HCT116 (cell line): Measurements from ENCODE around the gene RNF220. TPM values are rescaled to one million over a fixed set of nuclear protein-coding genes. Genes with fewer than 3 reads are reported as not detected.

ENCODE experiments used
- ATAC-seq: fragments of 200-7000 bp; cut with Tn5 transposase; 2 replicates; pipeline ENCODE4 v1.9.1; 2020; ENCODE audit warnings: mild to moderate bottlenecking, moderate library complexity
- BruUV-seq: library from RNA; stranded (reverse); fragments of 400-500 nt; replicated peaks from 2 replicates; lab custom pipeline; 2021; lab: Mats Ljungman, UMichigan
- CTCF ChIA-PET: fragments of 300-600 bp; sonication (Branson Sonifier 250); formaldehyde crosslinking; loops from one replicate; lab custom pipeline; 2021; ENCODE audit warnings: antibody characterized with exemption; lab: Charles Lee
- POLR2A ChIA-PET: fragments of 300-600, 350-600 bp; sonication (Branson Sonifier 250); formaldehyde crosslinking; loops from one replicate; lab custom pipeline; 2021; ENCODE audit warnings: antibody characterized with exemption; lab: Charles Lee
- RAD21 ChIA-PET, 2 experiments: fragments of 300-600 bp; sonication (Branson Sonifier 250); formaldehyde crosslinking; loops; one replicate each; lab custom pipeline; 2023; ENCODE audit warnings: low total read pairs in 2 of 2; ENCODE audit not compliant: uncharacterized antibody in 2 of 2, unreplicated experiment in 2 of 2, low non-redundant PET in 1 of 2; lab: Charles Lee
- DNase-seq: peaks from one replicate; pipeline ENCODE4 v3.0.0-alpha.2; 2010; ENCODE audit warnings: low read depth, low spot score
- H2AFZ ChIP-seq: fragments of 200-600 bp; shearing (Covaris generic), sonication (generic); 2 replicates; pipeline ENCODE4 v1.6.1; 2017; ENCODE audit warnings: low read depth, mixed run types, mixed read lengths, antibody characterized with exemption, low read length; ENCODE audit not compliant: poor library complexity, severe bottlenecking
- H3K27ac ChIP-seq: 2 replicates; pipeline ENCODE4 v1.5.1; 2012; ENCODE audit warnings: low read depth, low read length
- H3K27me3 ChIP-seq: fragments of 200-600 bp; sonication (generic); 2 replicates; pipeline ENCODE4 v1.6.1; 2016; ENCODE audit warnings: mixed run types, low read length, mixed read lengths; ENCODE audit not compliant: insufficient read depth
- H3K36me3 ChIP-seq, 2 experiments: fragments of 200-500 bp in 1 of 2; fragments of 200-600 bp in 1 of 2; sonication (Bioruptor generic) in 1 of 2; sonication (generic) in 1 of 2; 2 replicates each; pipeline versions ENCODE4 v1.5.1 to v1.6.1; 2014 to 2016; ENCODE audit warnings: low read length in 2 of 2, inconsistent platforms in 1 of 2, mixed read lengths in 1 of 2, mixed run types in 1 of 2; ENCODE audit not compliant: insufficient read depth in 2 of 2, control insufficient read depth in 1 of 2
- H3K4me1 ChIP-seq, 2 experiments: fragments of 200-600 bp in 1 of 2; sonication (generic) in 1 of 2; 2 replicates each; pipeline versions ENCODE4 v1.5.1 to v1.6.1; 2012 to 2017; ENCODE audit warnings: low read length in 2 of 2, inconsistent platforms in 1 of 2, mild to moderate bottlenecking in 1 of 2, mixed read lengths in 1 of 2, mixed run types in 1 of 2, moderate library complexity in 1 of 2; ENCODE audit not compliant: insufficient read depth in 2 of 2, control insufficient read depth in 1 of 2
- H3K4me2 ChIP-seq: fragments of 200-600 bp; sonication (generic); 2 replicates; pipeline ENCODE4 v1.6.1; 2017; ENCODE audit warnings: mixed run types, low read length, mixed read lengths
- H3K4me3 ChIP-seq, 2 experiments: fragments of 200-600 bp in 1 of 2; sonication (generic) in 1 of 2; replicated peaks in 1 of 2; 2 replicates each; pipeline ENCODE4 v1.5.1; 2011 to 2016; ENCODE audit warnings: low read length in 2 of 2, control low read depth in 1 of 2, low read depth in 1 of 2, mild to moderate bottlenecking in 1 of 2, mixed read lengths in 1 of 2, mixed run types in 1 of 2
- H3K79me2 ChIP-seq: fragments of 200-600 bp; sonication (generic); 2 replicates; pipeline ENCODE4 v1.6.1; 2017; ENCODE audit warnings: mild to moderate bottlenecking, mixed run types, low read length, moderate library complexity, mixed read lengths; ENCODE audit not compliant: insufficient read depth
- H3K9ac ChIP-seq: fragments of 200-600 bp; sonication (generic); 2 replicates; pipeline ENCODE4 v1.6.1; 2016; ENCODE audit warnings: low read length, mixed read lengths
- H3K9me2 ChIP-seq: fragments of 200-600 bp; sonication (generic), shearing (Covaris generic); 2 replicates; pipeline ENCODE4 v1.6.1; 2017; ENCODE audit warnings: mixed run types, mild to moderate bottlenecking, moderate library complexity; ENCODE audit not compliant: insufficient read depth
- H3K9me3 ChIP-seq, 2 experiments: fragments of 200-500 bp in 1 of 2; fragments of 200-600 bp in 1 of 2; sonication (Bioruptor generic) in 1 of 2; sonication (generic) in 1 of 2; 2 replicates each; pipeline ENCODE4 v1.6.1; 2014 to 2017; ENCODE audit warnings: low read length in 2 of 2, mixed read lengths in 2 of 2, inconsistent platforms in 1 of 2, low read depth in 1 of 2, mild to moderate bottlenecking in 1 of 2, mixed run types in 1 of 2, moderate library complexity in 1 of 2; ENCODE audit not compliant: control insufficient read depth in 1 of 2, insufficient read depth in 1 of 2
- H4K20me1 ChIP-seq: fragments of 200-600 bp; sonication (generic), shearing (Covaris generic); 2 replicates; pipeline ENCODE4 v1.6.1; 2017; ENCODE audit warnings: mixed run types, mild to moderate bottlenecking, moderate library complexity; ENCODE audit not compliant: insufficient read depth
- ATF3 ChIP-seq: IDR thresholded peaks from 2 replicates; pipeline ENCODE4 v1.6.1; 2012
- CBX3 ChIP-seq: IDR thresholded peaks from 2 replicates; pipeline ENCODE4 v1.6.1; 2012; ENCODE audit warnings: low read depth
- CEBPB ChIP-seq: IDR thresholded peaks from 2 replicates; pipeline ENCODE4 v1.6.1; 2012; ENCODE audit warnings: low read depth
- CTCF ChIP-seq, 3 experiments: fragments of 200-600 bp in 1 of 3; sonication (generic) in 1 of 3; IDR thresholded peaks in 2 of 3; conservative IDR thresholded peaks in 1 of 3; 2 replicates each; pipeline ENCODE4 v1.5.1; 2012 to 2017; ENCODE audit warnings: low read depth in 2 of 3, low read length in 2 of 3, antibody characterized with exemption in 1 of 3, borderline replicate concordance in 1 of 3, control low read depth in 1 of 3, mild to moderate bottlenecking in 1 of 3, mixed read lengths in 1 of 3, mixed run types in 1 of 3, moderate library complexity in 1 of 3; ENCODE audit not compliant: insufficient read depth in 1 of 3
- EGR1 ChIP-seq: IDR thresholded peaks from 2 replicates; pipeline ENCODE4 v1.6.1; 2012; ENCODE audit warnings: low read depth
- ELF1 ChIP-seq: IDR thresholded peaks from 2 replicates; pipeline ENCODE4 v1.6.1; 2012; ENCODE audit warnings: low read depth, borderline replicate concordance
- EZH2 ChIP-seq: fragments of 200-600 bp; sonication (generic); IDR thresholded peaks from 2 replicates; pipeline ENCODE4 v1.6.1; 2017; ENCODE audit warnings: antibody characterized with exemption, mixed run types
- EZH2phosphoT487 ChIP-seq: fragments of 200-600 bp; IDR thresholded peaks from 2 replicates; pipeline ENCODE4 v1.6.1; 2018; ENCODE audit warnings: antibody characterized with exemption, borderline replicate concordance
- FOSL1 ChIP-seq: IDR thresholded peaks from 2 replicates; pipeline ENCODE4 v1.6.1; 2012; ENCODE audit warnings: low read depth
- JUND ChIP-seq: IDR thresholded peaks from 2 replicates; pipeline ENCODE4 v1.6.1; 2012
- MAX ChIP-seq: IDR thresholded peaks from 2 replicates; pipeline ENCODE4 v1.6.1; 2012
- POLR2A ChIP-seq: IDR thresholded peaks from 2 replicates; pipeline ENCODE4 v1.7.0; 2011; ENCODE audit warnings: borderline replicate concordance; ENCODE audit not compliant: insufficient read depth, insufficient read length; ENCODE audit errors: extremely low read depth
- RAD21 ChIP-seq: IDR thresholded peaks from 2 replicates; pipeline ENCODE4 v1.6.1; 2012; ENCODE audit warnings: low read depth, mild to moderate bottlenecking
- REST ChIP-seq: IDR thresholded peaks from 2 replicates; pipeline ENCODE4 v1.6.1; 2012; ENCODE audit warnings: low read depth
- SIN3A ChIP-seq: IDR thresholded peaks from 2 replicates; pipeline ENCODE4 v1.6.1; 2012; ENCODE audit warnings: low read depth
- SRF ChIP-seq: IDR thresholded peaks from 2 replicates; pipeline ENCODE4 v1.6.1; 2012; ENCODE audit warnings: low read depth
- YY1 ChIP-seq: IDR thresholded peaks from 2 replicates; pipeline ENCODE4 v1.6.1; 2011; ENCODE audit warnings: low read length, low read depth, moderate library complexity, mild to moderate bottlenecking; ENCODE audit not compliant: insufficient replicate concordance; ENCODE audit errors: extremely low read depth
- ZBTB33 ChIP-seq: IDR thresholded peaks from 2 replicates; pipeline ENCODE4 v1.6.1; 2011; ENCODE audit warnings: mild to moderate bottlenecking, low read length, moderate library complexity; ENCODE audit not compliant: insufficient replicate concordance; ENCODE audit errors: extremely low read depth
- ZFX ChIP-seq: fragments of 450-650 bp; IDR thresholded peaks from 2 replicates; pipeline ENCODE4 v1.6.1; 2017
- intact Hi-C: fragments of 100-400 bp; cut with micrococcal nuclease; formaldehyde crosslinking; loops from 2 replicates; pipeline ENCODE4 v1.10.0; 2022
- total RNA-seq: library from RNA; stranded (reverse); gene quantifications from one replicate; pipeline ENCODE4 v1.2.1, GENCODE V29; 2021; ENCODE audit not compliant: unreplicated experiment

Gene RNF220
- total RNA-seq, 1 experiment from 2014 or later = 84.5 TPM

- CTCF ChIA-PET = interaction anchor here (2.9 kb wide), 1 partner anchor 9 kb away, joined by 10 read pairs; no protein-coding TSS in a partner anchor
- H3K9me2 ChIP-seq = no peaks in the 10 kb centered on the region
- TF ChIP-seq CTCF (IDR thresholded peaks at IDR 0.05 in 2 of 3, conservative IDR thresholded peaks at IDR 0.05 in 1 of 3; ENCODE audit: borderline replicate concordance in 1 of 3, insufficient read depth in 1 of 3, low read depth in 2 of 3, low read length in 2 of 3) = no peak
- no peak for TF ChIP-seq ZFX
- TF ChIP-seq MAX = no peak
- no peak for TF ChIP-seq POLR2A
- no peak for TF ChIP-seq FOSL1
- TF ChIP-seq ZBTB33 = no peak
- no peak for TF ChIP-seq CBX3
- TF ChIP-seq EZH2 = no peak
- no peak for TF ChIP-seq RAD21
- TF ChIP-seq SIN3A = no peak
- no peak for TF ChIP-seq REST
- TF ChIP-seq CEBPB = no peak
- TF ChIP-seq ELF1 = no peak
- TF ChIP-seq YY1 = no peak
- no peak for TF ChIP-seq ATF3
- TF ChIP-seq EGR1 = no peak
- no peak for TF ChIP-seq EZH2phosphoT487
- no peak for TF ChIP-seq SRF
- TF ChIP-seq JUND = no peak
- TF ChIP-seq, all 23 proteins: peak for 0
- BruUV-seq = no TSS peak
- Histone ChIP-seq H3K4me3 (no peak overlapping the region), H4K20me1 (no peaks in the 10 kb centered on the region), H2AFZ (no peak overlapping the region), H3K4me2 (no peak overlapping the region), H3K79me2 (no peaks in the 10 kb centered on the region), H3K9ac (no peak overlapping the region), H3K9me3 (no peaks in the 10 kb centered on the region), H3K27me3 (no peaks in the 10 kb centered on the region), H3K36me3 (no peaks in the 10 kb centered on the region), H3K27ac (no peak overlapping the region), H3K4me1 (no peaks in the 10 kb centered on the region)
- intact Hi-C loops = no loop called here
- ChIA-PET POLR2A (no interaction called here), RAD21 (no interaction called here)
- DNase-seq = no peak
- ATAC-seq = no peak
Measured at GRCh38 chr1:44661781-44662682, 257.0 kb downstream of the RNF220 start.
